Epithelial cell of prostate (primary cell): ENCODE data around the gene MAP3K9.
"Not testable (repeated sequence)": the region's sequence is repeated elsewhere in the genome, so short reads cannot be mapped to it uniquely, and the experiment has no call there.

ENCODE experiments used
- DNase-seq: peaks from one replicate; pipeline ENCODE4 v3.0.0-alpha.2; 2011; ENCODE audit warnings: low read depth, low spot score
- H3K27ac ChIP-seq: fragments of 450-650 bp; 2 replicates; pipeline ENCODE4 v1.5.1; 2017; ENCODE audit warnings: mild to moderate bottlenecking

Gene MAP3K9

DNA sequence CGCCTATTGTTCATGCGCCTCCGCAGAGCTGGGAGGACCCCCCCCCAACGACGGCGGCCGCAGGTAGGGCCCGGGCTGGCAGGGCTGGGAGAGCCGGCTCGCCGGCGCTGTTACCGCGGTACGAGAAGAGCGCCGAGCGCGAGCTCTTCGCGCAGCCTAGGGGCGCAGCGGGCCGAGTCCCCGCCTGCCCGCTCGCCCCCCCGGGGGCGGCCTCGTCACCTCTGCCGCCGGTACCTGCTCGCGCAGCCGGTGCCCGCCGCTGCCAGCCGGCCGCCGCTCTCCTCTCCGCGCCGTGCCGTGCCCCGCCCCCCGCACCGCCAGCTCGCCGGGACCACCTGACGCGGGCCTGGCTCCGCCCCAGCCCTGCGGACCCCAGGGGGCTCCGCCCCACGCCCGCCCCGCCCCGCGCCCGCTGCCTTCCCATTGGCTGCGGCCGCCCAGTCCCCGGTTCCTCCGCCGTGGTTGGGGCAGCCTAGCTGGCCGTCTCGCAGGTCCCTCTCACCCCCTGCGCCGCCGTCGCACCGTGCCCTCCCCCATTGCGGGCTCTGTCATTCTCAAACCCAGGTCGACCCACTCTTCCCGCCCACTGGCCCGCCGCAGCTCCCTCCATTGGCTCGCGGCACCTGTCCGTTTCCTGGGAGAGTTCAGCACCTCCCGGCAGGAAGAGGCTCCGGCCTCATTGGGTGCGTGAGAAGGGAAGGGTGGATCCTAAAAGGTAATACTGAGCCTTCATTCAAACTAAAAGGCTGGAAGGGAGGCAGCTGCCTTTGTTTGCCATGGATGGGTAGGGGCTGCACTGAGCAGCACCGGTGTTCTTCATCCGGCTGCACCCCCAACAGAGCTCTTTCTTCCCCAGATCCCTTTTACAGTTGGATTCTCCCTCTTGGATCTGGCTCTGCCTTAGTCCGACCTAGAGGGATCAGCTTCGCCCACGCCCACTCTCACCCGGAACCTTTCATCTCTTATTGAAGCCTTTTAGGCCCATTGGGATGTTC, at the start of gene MAP3K9:
MAP3K9 (minus strand) TSS at position 289 of the 995 bp plus-strand sequence. CDS start 342 bp downstream, outside the sequence.
- DNase-seq: peak; percentile 96
- peak within 1 kb of the TSS; percentile 87 for H3K27ac ChIP-seq

DNA sequence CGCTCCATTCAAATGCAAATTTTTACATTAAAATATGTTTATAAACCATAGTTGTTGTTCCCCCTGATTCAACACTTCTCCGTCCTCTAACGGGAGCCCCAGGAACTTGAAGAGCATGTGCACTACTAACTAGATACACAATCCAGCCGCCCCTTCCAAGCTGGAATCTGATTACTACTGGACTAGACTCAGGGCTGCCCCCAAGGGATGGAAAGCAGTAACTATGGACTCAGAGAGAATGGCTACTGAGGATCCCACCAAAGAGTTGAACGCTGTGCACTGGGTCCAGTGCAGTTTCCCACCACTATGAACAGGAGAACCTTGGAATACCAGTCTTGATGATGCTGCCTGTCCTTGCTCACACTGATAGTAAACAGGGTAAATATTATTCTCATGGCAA, 49.3 kb upstream of the MAP3K9 start:
- DNase-seq: no peak
- H3K27ac ChIP-seq: no peak overlapping the region

DNA sequence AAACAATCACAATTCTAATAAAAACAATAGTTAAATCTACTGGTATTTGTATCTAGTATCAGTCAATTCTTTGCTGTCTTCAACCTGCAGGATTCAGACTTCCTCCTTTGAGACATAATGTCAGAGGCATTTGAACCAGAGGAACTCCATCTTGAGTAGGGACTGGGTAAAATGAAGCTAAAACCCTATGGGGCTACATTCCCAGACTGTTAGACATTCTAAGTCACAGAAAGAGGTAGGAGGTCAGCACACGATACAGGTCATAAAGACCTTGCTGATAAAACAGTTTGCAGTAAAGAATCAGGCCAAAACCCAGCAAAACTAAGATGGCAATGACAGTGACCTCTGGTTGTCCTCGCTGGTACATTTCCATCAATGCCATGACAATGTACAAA, 48.2 kb upstream of the MAP3K9 start:
- H3K27ac ChIP-seq: no peak overlapping the region
- no peak for DNase-seq

GRCh38 chr14:70856851-70857495, 47.7 kb upstream of the MAP3K9 start:
- DNase-seq: peak; percentile 75
- no peak overlapping the region for H3K27ac ChIP-seq

DNA sequence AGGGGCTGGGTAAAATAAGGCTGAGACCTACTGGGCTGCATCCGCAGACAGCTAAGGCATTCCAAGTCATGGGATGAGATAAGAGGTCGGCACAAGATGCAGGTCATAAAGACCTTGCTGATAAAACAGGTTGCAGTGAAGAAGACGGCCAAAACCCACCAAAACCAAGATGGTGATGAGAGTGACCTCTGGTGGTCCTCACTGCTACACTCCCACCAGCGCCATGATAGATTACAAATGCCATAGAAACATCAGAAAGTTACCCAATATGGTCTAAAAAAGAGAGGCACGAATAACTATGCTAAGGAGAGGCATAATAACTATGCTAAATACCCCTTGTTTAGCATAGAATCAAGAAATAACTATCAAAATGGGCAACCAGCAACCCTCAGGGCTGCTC, 46.2 kb upstream of the MAP3K9 start:
- no peak for DNase-seq
- no peak overlapping the region for H3K27ac ChIP-seq

DNA sequence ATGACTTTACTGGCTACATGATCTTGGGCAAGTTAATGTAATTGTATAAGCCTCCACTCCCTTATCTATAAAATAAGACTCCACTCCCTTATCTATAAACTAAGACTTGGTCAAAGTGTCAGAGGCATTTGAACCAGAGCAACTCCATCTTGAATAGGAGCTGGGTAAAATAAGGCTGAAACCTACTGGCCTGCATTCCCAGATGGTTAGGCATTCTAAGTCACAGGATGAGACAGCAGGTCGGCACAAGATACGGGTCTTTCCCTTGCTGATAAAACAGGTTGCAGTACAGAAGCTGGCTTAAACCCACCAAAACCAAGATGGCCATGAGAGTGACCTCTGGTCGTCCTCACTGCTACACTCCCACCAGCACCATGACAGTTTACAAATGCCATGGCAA, 44.3 kb upstream of the MAP3K9 start:
- not testable (repeated sequence) for H3K27ac ChIP-seq

GRCh38 chr14:70847406-70848090, 38.2 kb upstream of the MAP3K9 start:
- no peak overlapping the region for H3K27ac ChIP-seq
- no peak for DNase-seq

More for the DNA sequence above, 44.3 kb upstream of the MAP3K9 start:
- not testable (repeated sequence) for DNase-seq

DNA sequence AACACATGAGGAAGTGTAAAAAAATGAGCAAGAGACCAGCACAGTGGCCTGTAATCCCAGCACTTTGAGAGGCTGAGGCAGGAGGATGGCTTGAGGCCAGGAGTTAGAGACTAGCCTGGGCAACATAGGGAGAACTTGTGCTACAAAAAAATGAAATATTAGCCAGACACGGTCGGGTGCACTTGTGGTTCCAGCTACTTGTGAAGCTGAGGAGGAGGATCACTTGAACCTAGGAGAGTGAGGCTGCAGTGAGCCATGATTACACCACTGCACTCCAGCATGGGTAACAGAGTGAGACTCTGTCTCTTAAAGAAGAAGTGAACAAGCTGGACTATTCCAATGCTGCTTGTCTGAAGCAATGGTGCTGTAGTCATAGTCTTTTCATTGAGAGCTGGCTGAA, 36.3 kb upstream of the MAP3K9 start:
- no peak for DNase-seq
- H3K27ac ChIP-seq: no peak overlapping the region

DNA sequence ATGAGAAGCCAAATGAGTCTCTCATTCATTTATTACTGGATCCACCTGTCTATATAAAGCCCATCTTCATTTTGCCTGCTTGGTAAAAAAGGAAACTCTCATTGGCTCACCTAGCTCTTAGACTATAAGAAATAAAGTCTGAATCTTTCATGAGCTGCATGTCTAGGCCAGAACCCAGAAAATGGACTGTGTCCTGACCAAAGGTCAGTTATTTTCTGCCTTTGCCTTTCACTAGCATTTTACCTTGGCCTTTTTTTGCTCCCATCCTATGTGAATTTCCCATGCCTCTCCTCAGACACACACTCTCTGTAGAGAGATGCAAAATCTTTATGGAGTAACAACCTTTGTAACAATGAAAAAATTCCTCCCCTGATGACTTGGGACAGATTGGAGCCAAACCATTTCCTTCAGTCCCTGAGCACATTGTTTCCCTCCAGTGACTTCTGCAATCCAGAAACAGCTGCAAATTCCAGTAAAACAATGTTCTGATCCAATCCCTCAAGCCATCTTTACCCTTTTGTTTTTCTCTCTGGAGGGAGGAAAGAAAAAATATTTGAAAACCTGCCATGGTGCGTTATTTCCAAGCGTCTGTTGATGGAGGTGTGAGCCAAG, 33.6 kb upstream of the MAP3K9 start:
- DNase-seq: no peak
- no peak overlapping the region for H3K27ac ChIP-seq

GRCh38 chr14:70838076-70838475, 28.8 kb upstream of the MAP3K9 start:
- DNase-seq: no peak
- H3K27ac ChIP-seq: no peak overlapping the region

- H3K27ac ChIP-seq: no peak overlapping the region
- DNase-seq: no peak
Observed at GRCh38 chr14:70836946-70837345, 27.6 kb upstream of the MAP3K9 start.

- no peak for DNase-seq
- H3K27ac ChIP-seq: no peak overlapping the region
Observed at GRCh38 chr14:70833884-70834283, 24.6 kb upstream of the MAP3K9 start.

DNA sequence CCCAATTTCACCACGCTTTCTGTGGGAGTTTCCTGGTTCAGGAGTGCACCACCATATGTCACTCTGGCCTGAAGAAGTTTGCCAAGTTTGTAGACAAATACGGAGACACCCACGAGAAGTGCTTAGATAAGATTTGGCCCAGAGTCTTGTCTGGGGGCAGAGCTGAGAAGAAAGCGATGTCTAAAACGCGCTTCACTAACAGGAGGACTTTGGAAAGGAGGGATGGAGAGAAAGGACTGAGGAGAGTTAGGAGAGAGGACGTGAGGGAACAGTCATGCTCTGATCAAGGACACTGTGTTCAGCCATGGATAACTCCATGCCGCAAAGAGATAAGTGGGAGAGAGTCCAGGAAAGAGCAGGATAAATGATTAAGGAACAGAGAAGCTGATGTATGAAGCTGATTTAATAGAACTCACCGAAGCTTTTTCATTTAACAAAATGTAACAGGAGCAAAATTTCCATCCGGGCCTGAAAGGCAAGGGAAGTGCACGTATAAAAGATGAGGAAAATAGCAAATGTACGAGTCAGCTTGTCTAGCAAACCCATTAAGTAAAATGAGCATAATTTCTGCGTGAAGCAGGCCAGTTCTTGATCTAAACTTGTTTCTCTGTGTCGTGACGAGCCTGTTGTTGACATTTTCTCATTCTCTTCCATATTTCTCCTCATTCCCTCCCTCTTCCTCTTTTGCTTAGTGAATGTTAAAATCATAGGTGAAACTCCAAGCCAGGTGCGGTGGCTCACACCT, 23.4 kb upstream of the MAP3K9 start:
- peak overlapping the region; percentile 24 for H3K27ac ChIP-seq
- no peak for DNase-seq

GRCh38 chr14:70830998-70831781, 21.9 kb upstream of the MAP3K9 start:
- no peak overlapping the region for H3K27ac ChIP-seq
- DNase-seq: no peak

DNA sequence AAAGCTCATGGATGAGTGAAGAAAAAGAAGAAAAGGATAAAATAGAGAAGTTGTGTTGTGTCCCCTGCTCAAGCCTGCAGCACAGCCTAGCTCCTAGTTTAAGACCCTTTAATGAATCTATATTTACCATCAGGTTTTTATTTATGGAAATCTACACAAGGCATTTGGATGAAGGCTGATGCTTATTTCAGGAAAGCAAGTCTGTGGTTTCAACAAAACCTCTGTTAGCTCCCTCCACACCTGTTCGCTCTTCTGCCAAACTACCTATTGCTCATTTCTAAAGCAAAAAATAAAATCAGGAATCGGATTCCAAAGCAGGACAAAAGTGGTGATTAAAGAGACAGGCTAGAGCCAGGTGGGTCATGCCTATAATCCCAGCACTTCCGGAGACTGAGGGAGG, 18.9 kb upstream of the MAP3K9 start:
- no peak overlapping the region for H3K27ac ChIP-seq

DNA sequence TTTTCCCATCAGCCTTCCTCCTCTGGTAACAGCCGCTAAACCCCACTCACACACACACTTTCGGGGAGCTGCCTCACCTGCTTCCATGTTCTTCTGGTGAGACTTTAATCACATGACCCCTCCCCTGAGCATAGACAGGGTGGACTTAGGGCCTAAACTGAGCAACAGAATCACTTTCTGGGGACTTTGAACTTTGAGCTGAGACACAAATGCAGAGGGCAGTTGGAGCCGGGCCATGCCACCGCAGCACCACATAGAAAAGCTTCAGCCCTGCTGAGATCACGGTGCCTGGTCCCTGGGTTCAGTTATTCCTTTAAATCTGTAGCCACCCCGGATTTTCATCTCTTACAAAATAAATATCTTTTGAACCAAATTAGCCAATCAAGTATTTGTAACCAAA, 18.4 kb upstream of the MAP3K9 start:
- no peak for DNase-seq
- no peak overlapping the region for H3K27ac ChIP-seq

More for the DNA sequence above, 18.9 kb upstream of the MAP3K9 start:
- DNase-seq: no peak

- H3K27ac ChIP-seq: no peak overlapping the region
- no peak for DNase-seq
Observed at GRCh38 chr14:70827347-70827746, 18.0 kb upstream of the MAP3K9 start.

- H3K27ac ChIP-seq: no peak overlapping the region
- DNase-seq: no peak
Observed at GRCh38 chr14:70823281-70823680, 14.0 kb upstream of the MAP3K9 start.
